HG03521 (cell line): ENCODE measurements around the gene EXOSC10.
"Not testable (repeated sequence)": the region's sequence is repeated elsewhere in the genome, so short reads cannot be mapped to it uniquely, and the experiment has no call there.

Source experiments
- ATAC-seq: cut with Tn5 transposase; IDR thresholded peaks from one replicate; pipeline ENCODE4 v1.9.1; 2021; ENCODE audit warnings: mild to moderate bottlenecking, moderate library complexity; ENCODE audit not compliant: unreplicated experiment

EXOSC10 gene

GRCh38 chr1:11019971-11020370 is 79.7 kb downstream of the EXOSC10 start:
- no peak for ATAC-seq

DNA sequence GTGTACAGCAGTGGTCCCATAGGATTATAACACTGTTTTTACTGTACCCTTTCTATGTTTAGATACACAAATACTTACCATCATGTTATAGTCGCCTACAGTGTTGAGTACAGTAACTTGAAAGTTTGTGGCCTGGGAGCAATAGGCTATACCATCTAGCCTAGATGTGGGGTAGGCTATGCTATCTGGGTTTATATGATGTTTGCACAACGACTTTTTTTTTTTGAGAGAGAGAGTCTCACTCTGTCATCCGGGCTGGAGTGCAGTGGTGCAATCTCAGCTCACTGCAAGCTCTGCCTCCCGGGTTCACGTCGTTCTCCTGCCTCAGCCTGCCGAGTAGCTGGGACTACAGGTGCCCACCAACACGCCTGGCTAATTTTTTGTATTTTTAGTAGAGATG is 80.3 kb downstream of the EXOSC10 start:
- not testable (repeated sequence) for ATAC-seq
